ENCODE data around the gene AFF3. TPM values are rescaled to one million over a fixed set of nuclear protein-coding genes. Genes with fewer than 3 reads are reported as not detected.

The AFF3 gene
- total and polyA plus RNA-seq, 2 donors (not counting 3 experiments of a cell fraction or from before 2014, with no cell fraction given): 0.06 to 0.07 TPM

- no peaks in the 10 kb centered on the region for H4K20me1 ChIP-seq (replicated peaks; ENCODE audit: control insufficient read depth, extremely low read depth, insufficient read depth, low read length)
- no peak overlapping the region for H2AFZ ChIP-seq (ENCODE audit: low read depth, low read length)
- dilution Hi-C loops (cut with MboI; ENCODE audit: extremely low pct_ligation_motif_present, low sequenced_read_pairs) (no loop called here), intact Hi-C loops (cut with micrococcal nuclease) (no loop called here)
- H3K9me1 ChIP-seq (replicated peaks; ENCODE audit: control insufficient read depth, extremely low read depth, insufficient read depth, low read length): no peaks in the 10 kb centered on the region
- TF ChIP-seq POLR2A (IDR thresholded peaks at IDR 0.05; ENCODE audit: low read depth, low read length): no peak
- no peak for TF ChIP-seq GATA2 (IDR thresholded peaks at IDR 0.05; ENCODE audit: insufficient read depth, insufficient read length, low read depth, low read length)
- TF ChIP-seq CTCF (IDR thresholded peaks at IDR 0.05; ENCODE audit: extremely low read depth in 1 of 2, insufficient read depth in 1 of 2, low read depth in 1 of 2, low read length in 2 of 2): no peak
- TF ChIP-seq MYC (IDR thresholded peaks at IDR 0.05; ENCODE audit: low read depth, low read length): no peak
- TF ChIP-seq EZH2 (IDR thresholded peaks at IDR 0.05; ENCODE audit: borderline replicate concordance, low read depth, low read length, severe bottlenecking): no peak
- TF ChIP-seq JUN (IDR thresholded peaks at IDR 0.05; ENCODE audit: borderline replicate concordance, insufficient read depth, insufficient read length, low read depth): no peak
- TF ChIP-seq FOS (IDR thresholded peaks at IDR 0.05; ENCODE audit: borderline replicate concordance, insufficient read depth, low read length): no peak
- TF ChIP-seq MAX (IDR thresholded peaks at IDR 0.05; ENCODE audit: insufficient read depth, insufficient read length): no peak
- no peak for TF ChIP-seq POLR2AphosphoS5 (IDR thresholded peaks at IDR 0.05; ENCODE audit: insufficient read depth, low read depth, low read length)
- no peak overlapping the region for H3K4me3 ChIP-seq (replicated peaks in 1 of 3; ENCODE audit: insufficient read depth in 1 of 3, low read depth in 1 of 3, low read length in 3 of 3)
- H3K27ac ChIP-seq (ENCODE audit: insufficient read depth, low read depth, low read length): no peak overlapping the region
- no peak for DNase-seq (ENCODE audit: low read depth, low spot score)
- no peaks in the 10 kb centered on the region for H3K79me2 ChIP-seq (ENCODE audit: control insufficient read depth, insufficient read depth, low read length)
- no peak for FAIRE-seq
- H3K4me2 ChIP-seq (ENCODE audit: insufficient read depth, low read length): no peak overlapping the region
- no peaks in the 10 kb centered on the region for H3K36me3 ChIP-seq (ENCODE audit: control insufficient read depth in 2 of 2, extremely low read depth in 1 of 2, insufficient read depth in 2 of 2, low read length in 2 of 2)
- H3K9me3 ChIP-seq (replicated peaks; ENCODE audit: control insufficient read depth, insufficient read depth, low read length): no peaks in the 10 kb centered on the region
- no peak overlapping the region for H3K9ac ChIP-seq (replicated peaks; ENCODE audit: extremely low read depth, insufficient read depth, low read length)
- POLR2A ChIA-PET: no interaction called here
- BruUV-seq (replicated peaks): no TSS peak
- no peaks in the 10 kb centered on the region for H3K4me1 ChIP-seq (ENCODE audit: control insufficient read depth, extremely low read depth, insufficient read depth, low read length)
- CTCF ChIA-PET: interaction anchor here (1.0 kb wide), 1 partner anchor 218 kb away, joined by 3 read pairs; no protein-coding TSS in a partner anchor
- peaks cover 0 to 3% of the 10 kb centered on the region in 2 experiments for H3K27me3 ChIP-seq (ENCODE audit: control insufficient read depth in 2 of 2, insufficient read depth in 2 of 2, low read length in 2 of 2)
Measured at GRCh38 chr2:100036793-100037192, 105.6 kb downstream of the AFF3 start.
